ENCODE measurements around the gene EIF4A3.

EIF4A3 gene

GRCh38 chr17:80132906-80133625 is 13.9 kb downstream of the EIF4A3 start:
- no peak for DNase-seq

- no peak for DNase-seq
These were observed 15.9 kb downstream of the EIF4A3 start for GRCh38 chr17:80130992-80131391.

GRCh38 chr17:80129006-80129565 is 17.8 kb downstream of the EIF4A3 start:
- no peak for DNase-seq

- DNase-seq = no peak
These were observed 20.5 kb downstream of the EIF4A3 start for GRCh38 chr17:80126449-80126715.

GRCh38 chr17:80125656-80126448 is 21.1 kb downstream of the EIF4A3 start:
- no peak for DNase-seq

GRCh38 chr17:80124351-80124981 is 22.5 kb downstream of the EIF4A3 start:
- DNase-seq = no peak

GRCh38 chr17:80123791-80124190 is 23.1 kb downstream of the EIF4A3 start:
- no peak for DNase-seq

GRCh38 chr17:80122926-80123505 is 23.9 kb downstream of the EIF4A3 start:
- no peak for DNase-seq

GRCh38 chr17:80122026-80122575 is 24.8 kb downstream of the EIF4A3 start:
- DNase-seq = no peak

- DNase-seq = no peak
These were observed 27.1 kb downstream of the EIF4A3 start for GRCh38 chr17:80119839-80120238.

- no peak for DNase-seq
These were observed 27.6 kb downstream of the EIF4A3 start for GRCh38 chr17:80119271-80119791.

- no peak for DNase-seq
These were observed 28.2 kb downstream of the EIF4A3 start for GRCh38 chr17:80118601-80119270.

- DNase-seq = no peak
These were observed 29.2 kb downstream of the EIF4A3 start for GRCh38 chr17:80117491-80118401.

- DNase-seq = no peak
These were observed 30.0 kb downstream of the EIF4A3 start for GRCh38 chr17:80116921-80117380.

GRCh38 chr17:80116276-80116920 is 30.5 kb downstream of the EIF4A3 start:
- no peak for DNase-seq

GRCh38 chr17:80115159-80115558 is 31.8 kb downstream of the EIF4A3 start:
- DNase-seq = no peak

- no peak for DNase-seq
These were observed 32.2 kb downstream of the EIF4A3 start for GRCh38 chr17:80114758-80115157.

- no peak for DNase-seq
These were observed 33.9 kb downstream of the EIF4A3 start for GRCh38 chr17:80113033-80113484.

GRCh38 chr17:80112471-80113032 is 34.4 kb downstream of the EIF4A3 start:
- no peak for DNase-seq
